ENCODE measurements around the gene MSANTD7.
"Not testable (repeated sequence)": the region's sequence is repeated elsewhere in the genome, so short reads cannot be mapped to it uniquely, and the experiment has no call there.

MSANTD7 gene

DNA sequence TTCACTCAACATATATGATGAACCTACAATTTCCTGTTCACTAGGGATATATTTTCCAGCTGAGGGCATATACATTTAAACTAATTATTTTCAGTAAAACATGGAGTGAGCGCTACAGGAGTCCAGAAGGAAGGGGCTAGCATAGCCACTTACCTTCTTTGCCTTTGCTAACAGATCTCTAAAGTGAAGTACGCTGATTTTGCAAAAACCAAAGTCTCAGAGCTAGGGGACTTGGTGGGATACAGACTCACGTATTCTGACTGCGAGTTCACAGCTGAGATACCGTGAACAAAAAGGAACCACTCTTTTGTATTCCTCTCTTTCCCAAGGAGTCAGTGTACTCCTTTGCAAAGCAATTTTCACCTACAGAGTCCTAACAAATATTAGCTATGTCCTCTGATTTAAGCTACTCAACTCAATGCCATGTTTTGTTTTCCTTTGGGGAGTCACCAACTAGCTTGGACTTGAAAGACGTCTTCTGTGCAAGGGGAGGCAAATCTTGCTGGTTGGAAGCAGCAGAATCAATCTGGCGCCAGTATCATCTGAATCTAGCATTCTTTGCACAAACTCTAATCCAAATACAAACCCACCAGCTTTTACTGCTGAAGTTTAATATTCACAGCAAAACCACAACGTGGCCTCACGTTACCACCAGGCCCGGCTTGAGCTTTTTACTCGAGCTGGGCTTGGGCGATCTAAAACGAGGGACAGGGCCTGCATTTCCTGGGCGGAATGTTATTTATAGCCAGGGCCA, 926 bp upstream of the MSANTD7 start:
- DNase-seq (ENCODE audit: low spot score): no peak

DNA sequence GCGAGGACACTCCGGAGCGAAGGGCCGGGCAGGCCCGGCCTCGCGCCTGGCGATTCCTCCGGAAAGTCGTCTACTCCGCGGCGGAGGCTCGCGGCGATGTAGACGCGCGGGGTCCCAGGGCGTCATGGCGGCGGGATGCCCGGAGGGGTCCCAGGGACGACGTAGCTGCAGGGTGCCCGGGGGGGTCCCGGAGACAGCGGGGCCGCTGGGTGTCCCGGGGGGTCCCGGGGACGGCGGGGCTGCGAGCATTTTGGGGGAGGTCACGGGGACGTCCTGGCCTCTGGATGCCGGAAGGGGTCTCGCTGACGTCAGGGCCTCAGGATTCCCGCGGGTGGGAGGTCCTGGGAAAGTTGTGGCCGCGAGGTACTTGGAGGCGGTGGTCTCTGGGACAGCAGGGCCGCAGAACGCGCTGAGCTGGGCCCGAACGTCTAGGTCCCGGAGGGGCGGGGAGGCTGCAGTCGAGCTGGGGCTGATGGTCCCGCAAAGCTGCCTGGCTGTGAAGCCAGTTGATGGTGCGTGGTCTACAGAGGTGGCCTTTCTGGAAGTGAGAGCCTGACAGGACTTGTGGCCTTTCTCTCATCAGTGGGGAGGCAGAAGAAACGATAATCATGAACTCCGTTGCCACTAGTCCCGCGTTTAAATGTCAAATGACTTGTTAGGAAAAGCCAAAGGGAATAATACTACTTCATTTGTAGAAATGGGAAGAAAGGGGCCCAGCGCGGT, 637 bp downstream of the MSANTD7 start:
- peak; percentile 24 for DNase-seq (ENCODE audit: low spot score)

DNA sequence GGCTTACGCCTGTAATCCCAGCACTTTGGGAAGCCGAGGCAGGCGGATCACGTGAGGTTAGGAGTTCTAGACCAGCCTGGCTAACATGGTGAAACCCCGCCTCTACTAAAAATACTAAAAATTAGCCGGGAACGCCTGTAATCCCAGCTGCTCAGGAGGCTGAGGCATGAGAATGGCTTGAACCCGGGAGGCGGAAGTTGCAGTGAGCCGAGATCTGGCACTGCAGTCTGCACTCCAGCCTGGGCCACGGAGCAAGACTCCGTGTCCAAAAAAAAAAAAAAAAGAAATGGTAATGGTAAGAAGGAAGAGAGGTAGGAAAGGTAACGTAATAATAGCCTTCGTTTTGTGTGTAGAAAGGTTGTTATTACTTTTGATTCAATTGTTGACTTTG, 1.2 kb downstream of the MSANTD7 start:
- no peak for DNase-seq (ENCODE audit: low spot score)

DNA sequence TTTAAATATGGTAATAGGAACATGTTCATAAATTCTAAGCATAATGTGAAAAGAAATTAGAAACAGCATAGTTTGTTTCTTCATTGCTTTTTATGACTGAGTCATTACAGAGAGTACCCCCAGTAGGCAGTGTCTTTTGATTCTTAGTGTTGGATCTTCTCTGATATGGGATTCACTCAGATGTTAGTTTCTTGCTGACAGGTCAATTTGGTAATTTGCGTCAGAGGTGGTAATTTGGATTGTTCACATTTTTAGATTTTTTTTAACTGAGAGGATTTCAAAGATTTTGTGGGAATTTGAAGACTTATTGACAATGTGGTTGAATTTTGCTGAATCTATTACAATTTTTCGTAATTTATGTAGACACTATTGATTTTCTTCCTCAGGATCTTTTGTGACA, 2.1 kb downstream of the MSANTD7 start:
- DNase-seq (ENCODE audit: low spot score): no peak

DNA sequence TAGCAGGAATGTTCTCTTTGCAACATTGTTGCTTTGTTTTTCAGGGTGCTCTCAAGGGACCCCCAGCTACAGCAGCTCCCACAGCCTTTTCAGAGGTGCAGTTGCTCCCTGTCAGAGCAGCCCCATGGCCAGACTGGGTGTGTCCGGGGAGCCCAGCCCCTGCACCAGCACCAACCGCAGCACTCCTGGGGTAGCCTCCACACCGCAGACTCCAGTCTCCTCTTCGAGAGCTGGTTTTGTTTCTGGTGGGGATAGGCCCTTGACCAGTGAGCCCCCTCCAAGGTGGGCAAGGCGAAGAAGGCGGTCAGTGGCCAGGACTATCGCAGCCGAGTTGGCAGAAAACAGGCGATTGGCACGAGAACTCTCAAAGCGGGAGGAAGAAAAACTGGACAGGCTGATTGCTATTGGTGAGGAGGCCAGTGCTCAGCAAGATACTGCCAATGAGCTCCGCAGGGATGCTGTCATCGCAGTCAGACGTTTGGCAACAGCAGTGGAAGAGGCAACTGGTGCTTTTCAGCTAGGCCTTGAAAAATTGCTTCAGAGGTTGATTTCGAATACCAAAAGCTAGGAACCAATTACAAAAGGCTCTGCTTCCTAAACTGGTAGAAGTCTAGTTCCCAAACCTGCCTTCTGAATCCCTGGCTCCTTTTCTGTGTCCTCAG, 5.4 kb downstream of the MSANTD7 start:
- DNase-seq (ENCODE audit: low spot score): no peak

DNA sequence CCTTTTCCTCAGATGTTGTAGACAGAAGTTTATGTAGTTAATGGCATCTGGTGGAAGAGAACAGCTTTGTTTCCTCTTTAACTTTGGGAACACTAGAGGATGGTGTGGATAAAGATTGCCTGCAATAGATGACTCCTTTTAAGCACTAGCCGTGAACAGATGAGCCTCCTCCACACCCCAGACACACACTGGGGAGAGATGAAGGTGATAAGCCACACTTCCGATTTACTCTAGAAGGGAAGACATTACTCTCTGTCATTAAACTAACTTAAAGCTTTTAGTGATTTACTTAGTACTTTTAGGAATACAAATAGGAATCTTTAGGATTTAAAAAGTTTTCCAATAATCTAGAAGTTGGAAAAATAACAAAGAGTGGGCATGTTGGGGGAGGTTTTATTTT, 6.8 kb downstream of the MSANTD7 start:
- no peak for DNase-seq (ENCODE audit: low spot score)

DNA sequence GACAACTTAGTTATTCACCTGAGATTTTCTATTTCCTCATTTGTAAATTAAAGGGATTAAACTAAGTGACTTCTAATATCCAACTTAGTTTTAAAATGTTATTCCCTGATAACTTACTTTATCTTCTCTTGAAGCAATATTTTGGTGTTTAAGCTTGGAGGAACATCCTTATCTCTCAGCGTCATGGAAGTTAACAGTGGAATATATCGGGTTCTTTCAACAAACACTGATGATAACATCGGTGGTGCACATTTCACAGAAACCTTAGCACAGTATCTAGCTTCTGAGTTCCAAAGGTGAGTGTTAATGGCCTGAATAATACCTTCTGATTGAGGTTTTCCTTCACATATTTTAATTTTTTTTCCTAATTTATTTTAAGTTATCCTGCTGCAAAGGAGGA, 14.1 kb downstream of the MSANTD7 start:
- no peak for DNase-seq (ENCODE audit: low spot score)

DNA sequence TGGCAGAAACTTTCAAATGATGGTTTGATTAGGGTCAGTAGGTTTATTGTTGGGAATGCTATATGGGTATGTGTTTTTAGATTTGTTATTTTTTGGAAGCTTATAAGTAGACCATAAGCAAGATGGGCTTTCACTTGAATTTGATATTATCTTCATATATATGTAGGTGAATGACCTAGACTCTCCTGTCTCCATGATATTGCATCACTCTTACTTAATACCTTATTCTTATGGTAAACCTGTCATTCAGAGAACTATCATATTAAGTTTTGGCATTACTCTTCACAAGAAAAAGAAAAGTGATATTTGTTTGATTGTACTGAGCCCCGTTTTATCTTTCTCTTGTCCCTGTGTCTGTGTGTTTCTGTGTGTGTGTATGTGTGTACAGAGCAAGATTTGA, 17.3 kb downstream of the MSANTD7 start:
- no peak for DNase-seq (ENCODE audit: low spot score)

DNA sequence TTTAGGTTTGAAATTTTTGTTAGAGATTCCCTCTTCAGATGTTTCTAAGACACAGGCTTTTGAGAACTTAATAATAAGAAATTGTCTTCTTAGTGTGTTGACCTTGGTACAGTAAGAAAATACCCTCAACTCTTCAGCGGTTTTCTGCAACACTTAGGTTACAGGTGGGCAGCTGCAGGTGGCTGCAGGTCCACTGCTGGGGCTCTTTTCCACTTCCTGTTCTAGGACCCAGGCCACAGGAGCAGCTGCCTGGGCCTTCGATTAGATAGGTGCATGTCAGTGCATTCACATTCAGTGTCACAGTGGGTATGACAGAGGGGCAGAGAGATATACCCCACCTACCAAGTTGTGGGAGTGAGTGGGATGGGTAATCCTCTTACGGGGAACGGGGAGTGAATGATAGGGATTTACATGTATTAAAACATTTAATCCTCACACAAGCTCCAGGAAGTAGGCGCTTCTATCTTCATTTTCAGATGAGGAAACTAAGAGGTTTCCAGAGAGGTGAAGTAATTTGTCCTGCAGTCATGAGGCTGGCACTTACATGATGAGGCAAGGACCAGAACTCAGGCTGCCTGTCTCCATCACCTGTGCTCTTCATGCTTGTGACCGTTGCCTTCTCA, 20.3 kb downstream of the MSANTD7 start:
- DNase-seq (ENCODE audit: low spot score): no peak

DNA sequence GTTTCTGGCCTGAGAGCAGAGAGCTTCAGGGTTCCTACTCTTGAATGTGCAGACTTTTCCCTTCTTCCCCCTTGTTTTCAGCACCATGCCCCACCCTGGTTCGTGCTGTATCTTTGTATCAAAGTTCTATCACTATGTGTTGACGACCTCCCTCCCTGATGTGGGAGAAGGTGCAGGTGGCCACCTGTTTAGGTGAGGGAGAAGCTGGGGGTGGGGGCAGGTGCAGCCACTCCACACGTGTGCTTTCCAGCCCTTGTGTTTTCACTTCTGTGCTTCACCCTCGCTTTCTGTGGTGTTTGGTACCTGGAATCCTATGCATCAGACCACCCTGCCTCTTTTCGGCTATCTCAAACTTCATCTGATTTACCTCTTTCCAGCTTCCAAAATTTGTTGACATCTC, 20.9 kb downstream of the MSANTD7 start:
- DNase-seq (ENCODE audit: low spot score): no peak

DNA sequence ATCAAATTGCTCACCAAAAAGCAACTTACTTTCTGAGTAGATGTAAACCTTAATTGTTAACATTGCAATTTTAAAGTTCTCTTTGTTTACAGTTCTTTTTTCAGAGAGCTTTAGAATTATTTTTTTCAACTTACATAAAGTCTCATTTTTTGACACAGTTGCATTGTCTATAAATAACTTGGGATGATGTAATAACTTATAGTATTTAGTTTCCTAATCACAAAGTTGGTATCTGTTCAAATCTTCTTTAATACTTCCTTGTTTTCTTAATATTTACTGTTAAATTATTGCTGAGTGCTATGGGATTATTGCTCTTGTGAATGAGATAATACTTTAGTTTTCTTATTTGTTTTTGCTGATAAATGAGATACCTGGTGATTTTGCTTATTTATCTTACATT, 21.7 kb downstream of the MSANTD7 start:
- no peak for DNase-seq (ENCODE audit: low spot score)

DNA sequence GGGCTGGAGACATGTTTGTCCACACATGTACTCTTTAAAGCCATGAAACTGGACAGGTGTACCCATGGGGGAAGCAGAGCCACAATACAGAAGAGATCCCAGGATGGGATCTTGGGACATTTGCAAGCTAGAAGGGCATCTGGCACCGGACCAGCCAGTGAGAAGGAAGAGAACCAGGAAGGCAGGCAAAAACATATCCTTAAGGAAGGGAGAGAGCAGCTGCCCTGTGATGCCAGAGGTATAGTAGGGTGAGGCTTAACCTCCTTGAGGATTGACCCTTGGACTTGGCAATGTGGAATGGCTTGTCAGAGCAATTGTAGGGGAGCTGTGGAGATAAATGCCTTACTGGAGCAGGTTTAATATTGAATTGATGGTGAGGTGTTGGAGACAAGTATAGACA, 22.7 kb downstream of the MSANTD7 start:
- DNase-seq (ENCODE audit: low spot score): no peak

DNA sequence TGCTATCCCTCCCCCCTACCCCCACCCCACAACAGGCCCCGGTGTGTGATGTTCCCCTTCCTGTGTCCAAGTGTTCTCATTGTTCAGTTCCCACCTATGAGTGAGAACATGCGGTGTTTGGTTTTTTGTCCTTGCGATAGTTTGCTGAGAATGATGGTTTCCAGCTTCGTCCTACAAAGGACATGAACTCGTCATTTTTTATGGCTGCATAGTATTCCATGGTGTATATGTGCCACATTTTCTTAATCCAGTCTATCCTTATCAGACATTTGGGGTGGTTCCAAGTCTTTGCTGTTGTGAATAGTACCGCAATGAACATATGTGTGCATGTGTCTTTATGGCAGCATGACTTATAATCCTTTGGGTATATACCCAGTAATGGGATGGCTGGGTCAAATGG, 26.4 kb downstream of the MSANTD7 start:
- DNase-seq (ENCODE audit: low spot score): not testable (repeated sequence)

DNA sequence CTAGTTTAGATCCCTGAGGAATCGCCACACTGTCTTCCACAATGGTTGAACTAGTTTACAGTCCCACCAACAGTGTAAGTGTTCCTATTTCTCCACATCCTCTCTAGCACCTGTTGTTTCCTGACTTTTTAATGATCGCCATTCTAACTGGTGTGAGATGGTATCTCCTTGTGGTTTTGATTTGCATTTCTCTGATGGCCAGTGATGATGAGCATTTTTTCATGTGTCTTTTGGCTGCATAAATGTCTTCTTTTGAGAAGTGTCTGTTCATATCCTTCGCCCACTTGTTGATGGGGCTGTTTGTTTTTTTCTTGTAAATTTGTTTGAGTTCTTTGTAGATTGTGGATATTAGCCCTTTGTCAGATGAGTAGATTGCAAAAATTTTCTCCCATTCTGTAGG, 26.8 kb downstream of the MSANTD7 start:
- DNase-seq (ENCODE audit: low spot score): not testable (repeated sequence)

DNA sequence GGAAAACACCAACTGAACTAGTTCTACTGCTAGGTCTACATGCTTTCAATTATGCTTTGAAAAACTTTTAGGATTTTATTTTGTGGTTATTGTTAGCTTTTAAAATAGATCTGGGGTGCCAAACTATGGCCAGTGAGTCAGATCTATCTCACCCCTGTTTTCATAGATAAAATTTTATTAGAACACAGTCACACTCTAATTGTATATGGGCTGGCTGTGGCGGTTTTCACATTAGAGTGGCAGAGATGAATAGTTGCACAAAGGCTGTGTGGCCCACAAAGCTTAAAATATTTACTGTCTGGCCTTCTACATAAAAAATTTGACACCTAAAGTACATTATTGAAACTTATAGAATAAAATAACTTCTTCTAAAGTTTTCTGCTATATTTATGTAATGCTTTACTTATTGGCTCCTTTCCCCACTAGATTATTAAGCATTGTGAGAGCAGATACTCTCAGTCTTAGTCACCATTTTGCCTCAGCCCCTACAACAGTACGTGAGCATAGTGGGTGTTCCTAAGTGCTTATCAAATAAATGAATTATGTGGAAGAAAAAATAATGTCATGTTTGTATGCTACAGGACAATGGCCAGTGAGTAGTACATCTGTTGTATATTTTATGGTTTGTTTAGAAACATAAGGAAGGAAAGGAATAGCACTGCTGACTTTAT, 35.1 kb downstream of the MSANTD7 start:
- peak; percentile 43 for DNase-seq (ENCODE audit: low spot score)

DNA sequence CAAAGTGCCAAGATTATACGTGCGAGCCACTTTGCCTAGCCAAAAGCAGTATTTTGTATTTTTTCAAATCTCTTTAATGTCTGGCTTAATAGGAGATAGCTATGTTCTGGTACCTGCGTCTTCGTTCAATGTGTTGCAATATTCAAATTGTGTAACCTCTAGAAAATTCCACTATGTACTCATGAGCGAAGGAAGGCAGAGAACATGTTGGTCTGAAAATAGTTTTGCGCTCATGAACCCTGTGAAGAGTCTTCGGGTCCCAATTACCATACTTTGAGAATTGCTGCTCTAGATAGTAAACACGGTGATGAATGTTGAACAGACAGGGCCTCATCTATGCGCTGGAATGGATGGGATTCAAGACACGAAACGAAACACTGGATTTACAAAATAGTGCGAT, 37.8 kb downstream of the MSANTD7 start:
- no peak for DNase-seq (ENCODE audit: low spot score)

DNA sequence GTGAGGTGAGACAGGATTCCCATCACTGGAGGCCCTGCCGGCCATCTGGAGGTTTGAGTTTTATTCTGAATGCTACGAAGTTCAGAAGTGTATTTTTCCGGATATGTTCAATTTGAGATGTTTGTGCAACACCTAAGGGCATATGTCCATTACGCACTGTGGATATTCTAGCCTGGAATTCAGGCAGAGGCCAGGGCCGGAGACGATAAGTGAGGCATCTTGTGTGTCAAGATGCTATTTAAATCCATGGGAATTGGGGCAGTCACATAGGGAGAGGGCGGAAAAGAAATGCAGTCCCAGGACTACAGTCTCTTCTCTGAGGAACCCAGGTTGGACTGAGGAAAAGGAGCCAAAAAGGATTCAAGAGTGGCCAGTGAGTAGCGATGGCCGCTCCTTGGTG, 38.7 kb downstream of the MSANTD7 start:
- no peak for DNase-seq (ENCODE audit: low spot score)

DNA sequence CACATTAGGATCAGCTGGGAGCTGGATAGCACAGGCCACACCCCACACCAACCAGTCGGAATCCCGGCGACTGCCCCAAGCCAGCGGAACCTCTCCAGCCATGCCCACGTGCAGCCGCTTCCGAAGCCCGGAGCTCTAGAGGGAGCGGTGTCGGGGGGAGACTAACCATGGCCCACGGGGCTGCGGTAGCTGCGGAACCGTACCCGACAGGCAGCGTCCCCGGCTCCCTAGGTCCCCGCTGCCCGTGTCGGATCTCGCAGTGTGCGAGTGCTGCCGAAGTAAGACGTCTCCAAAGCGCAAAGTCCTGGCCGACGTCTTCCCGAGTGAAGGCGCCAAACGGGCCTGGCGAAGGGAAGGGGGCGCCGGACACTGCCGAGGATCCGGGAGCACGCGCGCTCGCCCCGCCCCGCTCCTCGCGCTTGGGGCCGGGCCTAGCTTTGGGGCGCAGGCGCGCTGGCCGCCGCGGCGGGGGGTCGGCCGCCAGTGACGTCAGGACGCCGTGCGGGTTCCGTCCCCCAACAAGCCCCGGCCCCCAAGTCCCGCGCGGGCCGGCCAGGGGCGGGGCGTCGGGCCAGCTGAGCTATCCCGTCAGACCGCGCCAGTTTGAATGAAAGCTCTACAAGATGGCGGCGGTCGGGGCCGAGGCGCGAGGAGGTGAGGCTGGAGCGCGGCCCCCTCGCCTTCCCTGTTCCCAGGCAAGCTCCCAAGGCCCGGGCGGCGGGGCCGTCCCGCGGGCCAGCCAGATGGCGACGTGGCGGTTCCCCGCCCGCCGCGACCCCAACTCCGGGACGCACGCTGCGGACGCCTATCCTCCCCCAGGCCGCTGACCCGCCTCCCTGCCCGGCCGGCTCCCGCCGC, 40.4 kb downstream of the MSANTD7 start, which contains the start of gene SUV39H2:
SUV39H2 (plus strand) TSS at position 601 of the 858 bp plus-strand sequence; CDS start at position 624, 23 bp downstream.
- DNase-seq (ENCODE audit: low spot score): peak; percentile 90

DNA sequence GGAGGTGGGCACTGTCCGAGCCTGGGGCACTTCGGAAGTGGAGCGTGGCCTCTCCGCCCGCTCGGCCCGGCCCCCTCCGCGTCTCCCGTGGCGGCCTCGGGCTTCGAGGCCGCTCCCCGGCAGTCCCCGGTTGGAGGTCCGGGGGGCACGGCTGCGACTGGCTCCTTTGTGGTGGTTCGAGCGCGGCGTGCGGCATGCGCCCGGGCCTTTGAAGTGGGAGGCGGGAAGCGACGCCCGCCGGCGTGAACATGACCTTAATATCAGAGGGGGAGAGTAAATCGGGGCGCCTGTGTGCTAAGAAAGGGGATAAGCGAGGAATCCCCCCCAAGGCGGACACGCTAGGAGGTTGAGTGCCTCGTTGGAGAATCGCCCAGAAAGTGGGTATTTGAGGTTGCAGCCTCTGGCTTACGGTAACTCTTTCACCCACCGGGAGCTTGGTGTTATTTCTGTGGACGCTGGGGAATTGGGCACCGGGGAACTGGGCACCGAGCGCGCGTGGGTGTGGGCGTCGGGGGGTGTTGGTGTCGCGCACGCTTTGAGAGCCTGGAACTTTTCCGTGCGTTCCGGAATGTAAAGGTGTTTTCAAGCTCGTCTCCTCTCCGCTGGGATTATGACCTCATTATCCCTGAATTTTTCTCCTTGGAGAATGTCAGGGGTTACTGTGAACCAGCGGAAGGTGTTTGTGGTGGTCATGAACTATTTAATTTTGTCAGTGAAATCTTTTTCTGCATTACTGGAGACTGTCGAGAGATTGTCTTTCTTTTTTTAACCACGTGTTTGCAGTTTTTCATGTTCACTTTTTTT, 41.2 kb downstream of the MSANTD7 start:
- DNase-seq (ENCODE audit: low spot score): no peak

DNA sequence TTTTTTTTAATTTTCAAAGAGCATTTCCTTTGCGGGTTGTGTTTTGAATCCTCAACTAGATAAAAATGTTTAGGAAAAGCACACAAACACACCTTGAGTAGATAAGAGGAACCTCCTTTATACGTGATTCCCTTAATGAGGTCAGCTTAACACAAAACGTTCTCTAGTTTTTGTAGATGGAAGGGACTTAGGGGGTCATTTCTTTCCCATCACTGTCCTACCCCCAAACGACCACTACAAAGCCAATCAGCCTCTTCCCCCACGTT, 41.8 kb downstream of the MSANTD7 start:
- DNase-seq (ENCODE audit: low spot score): no peak

DNA sequence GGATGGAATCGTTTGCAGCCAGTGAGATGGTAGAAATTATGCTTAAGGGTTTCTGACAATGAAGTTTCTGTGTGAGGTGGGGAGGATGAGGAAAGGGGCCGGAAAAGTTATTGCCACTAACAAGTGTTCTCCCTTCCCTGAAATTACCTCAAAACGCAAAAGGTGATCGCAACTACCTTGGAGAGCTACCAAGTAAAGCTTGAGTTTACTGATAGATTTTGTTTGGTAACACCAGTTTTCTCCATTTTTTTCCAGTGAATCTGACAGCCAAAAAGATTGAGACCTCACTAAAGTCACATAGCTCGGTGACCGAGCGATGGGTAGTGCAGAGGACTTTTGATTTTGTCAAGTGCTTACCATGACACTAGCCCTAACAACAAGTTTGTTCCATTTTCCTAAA, 42.1 kb downstream of the MSANTD7 start:
- no peak for DNase-seq (ENCODE audit: low spot score)
